Retinal pigment epithelial cell (primary cell): Measurements from ENCODE around the gene NLGN1.

ENCODE experiments used
- DNase-seq: peaks from one replicate; pipeline ENCODE4 v3.0.0-alpha.2; 2010; ENCODE audit warnings: low read depth
- H3K4me3 ChIP-seq: 2 replicates; pipeline ENCODE4 v1.5.1; 2011; ENCODE audit warnings: mild to moderate bottlenecking, low read length, control low read depth, moderate library complexity
- CTCF ChIP-seq: conservative IDR thresholded peaks from 2 replicates; pipeline ENCODE4 v1.5.1; 2011; ENCODE audit warnings: low read depth, low read length, control low read depth, inconsistent platforms

The NLGN1 gene

GRCh38 chr3:174191895-174192294, 794.4 kb downstream of the NLGN1 start:
- no peak overlapping the region for H3K4me3 ChIP-seq

GRCh38 chr3:174192471-174192870, 794.9 kb downstream of the NLGN1 start:
- DNase-seq, result no peak
- TF ChIP-seq CTCF, result no peak
- H3K4me3 ChIP-seq, result no peak overlapping the region

More at GRCh38 chr3:174191895-174192294, 794.4 kb downstream of the NLGN1 start:
- no peak for TF ChIP-seq CTCF
- DNase-seq, result no peak

GRCh38 chr3:174193604-174194003, 796.1 kb downstream of the NLGN1 start:
- DNase-seq, result no peak
- no peak overlapping the region for H3K4me3 ChIP-seq
- no peak for TF ChIP-seq CTCF

GRCh38 chr3:174197416-174197815, 799.9 kb downstream of the NLGN1 start:
- H3K4me3 ChIP-seq, result no peak overlapping the region
- DNase-seq, result no peak
- TF ChIP-seq CTCF, result no peak

GRCh38 chr3:174198199-174198598, 800.7 kb downstream of the NLGN1 start:
- no peak for TF ChIP-seq CTCF
- DNase-seq, result no peak
- no peak overlapping the region for H3K4me3 ChIP-seq

GRCh38 chr3:174199696-174200095, 802.2 kb downstream of the NLGN1 start:
- no peak overlapping the region for H3K4me3 ChIP-seq
- no peak for TF ChIP-seq CTCF
- no peak for DNase-seq

GRCh38 chr3:174202116-174202515, 804.6 kb downstream of the NLGN1 start:
- DNase-seq, result peak; percentile 42
- no peak for TF ChIP-seq CTCF
- H3K4me3 ChIP-seq, result no peak overlapping the region
